Natural killer cell treated with Interleukin-12 subunit alpha and Interleukin-12 subunit beta and Interleukin-15 and Interleukin-18, amount 100 ng/mL, for 72 hours (primary cell): Measurements from ENCODE around the gene SFTPA1. TPM values are rescaled to one million over a fixed set of nuclear protein-coding genes. Genes with fewer than 3 reads are reported as not detected.
"Not testable (repeated sequence)": the region's sequence is repeated elsewhere in the genome, so short reads cannot be mapped to it uniquely, and the experiment has no call there.

Experiments used
- ATAC-seq, 2 donors: fragments of 150-1000 bp; cut with Tn5 transposase in 1 of 2; sonication (Bioruptor Pico), chemical (Tn5 transposase) in 1 of 2; 2 replicates each; pipeline ENCODE4 v1.10.0; 2021
- DNase-seq: peaks from one replicate; pipeline ENCODE4 v3.0.0; 2022; ENCODE audit warnings: low spot score
- H3K27ac Mint-ChIP-seq, 2 donors: 1 replicate in 1 of 2; 2 replicates in 1 of 2; pipeline ENCODE4 v1.8.0; 2022; ENCODE audit warnings: mixed read lengths in 2 of 2, mild to moderate bottlenecking in 1 of 2, moderate library complexity in 1 of 2
- H3K27me3 Mint-ChIP-seq, 2 donors: 1 replicate in 1 of 2; 2 replicates in 1 of 2; pipeline ENCODE4 v1.8.0; 2022; ENCODE audit warnings: mixed read lengths in 2 of 2
- H3K36me3 Mint-ChIP-seq: one replicate; pipeline ENCODE4 v1.8.0; 2022; ENCODE audit warnings: mixed read lengths
- H3K4me1 Mint-ChIP-seq, 2 donors: 1 replicate in 1 of 2; 2 replicates in 1 of 2; pipeline ENCODE4 v1.8.0; 2022; ENCODE audit warnings: low read depth in 2 of 2, mixed read lengths in 2 of 2, mild to moderate bottlenecking in 1 of 2
- H3K4me3 Mint-ChIP-seq: one replicate; pipeline ENCODE4 v1.8.0; 2022; ENCODE audit warnings: mixed read lengths
- H3K9me3 Mint-ChIP-seq: 2 replicates; pipeline ENCODE4 v1.8.0; 2022; ENCODE audit warnings: mixed read lengths
- total RNA-seq, 2 donors: library from RNA; stranded (reverse); gene quantifications; one replicate each; pipeline ENCODE4 v1.2.3, GENCODE V29; 2022

The SFTPA1 gene
- total RNA-seq, result not detected

DNA sequence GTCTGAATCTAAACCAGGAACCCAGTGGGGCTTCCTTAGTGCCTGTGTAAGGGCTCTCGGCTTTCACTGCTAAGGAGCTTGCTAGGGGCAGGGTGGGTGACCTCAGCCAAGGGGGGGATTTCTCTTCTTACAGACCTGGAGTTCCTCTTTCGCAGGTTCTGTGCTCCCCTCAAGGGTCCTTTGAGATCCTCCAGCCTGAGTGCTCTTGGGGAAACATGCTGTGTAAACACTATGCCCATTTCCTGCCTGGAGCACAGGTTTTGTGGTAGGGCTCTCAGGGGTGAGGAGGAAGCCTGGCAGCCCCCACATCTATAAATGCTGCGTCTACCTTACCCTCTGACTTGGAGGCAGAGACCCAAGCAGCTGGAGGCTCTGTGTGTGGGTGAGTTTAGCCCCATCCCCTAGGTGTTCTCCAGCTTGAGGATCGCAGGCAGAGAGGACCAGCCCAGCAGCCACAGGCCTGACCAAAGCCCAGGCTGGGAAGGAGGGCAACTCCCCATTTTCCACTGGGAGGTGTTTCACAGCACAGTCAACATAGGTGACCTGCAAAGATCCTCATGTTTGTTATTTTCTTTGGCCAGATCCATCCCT, at the start of gene SFTPA1:
Gene SFTPA1, plus strand, starts transcription at position 339 of the 591 bp plus-strand sequence. CDS start 887 bp downstream, outside the sequence.
- Mint-ChIP-seq H3K9me3 (no peaks in the 10 kb centered on the region), H3K27ac (no peak within 1 kb of the TSS), H3K27me3 (peaks cover 6 to 14% of the 10 kb centered on the region in 2 donors), H3K4me1 (no peaks in the 10 kb centered on the region), H3K36me3 (no peaks in the 10 kb centered on the region), H3K4me3 (no peak within 1 kb of the TSS)
- ATAC-seq (no peak), DNase-seq (no peak)

GRCh38 chr10:79561257-79561656, 49.5 kb upstream of the SFTPA1 start:
- Mint-ChIP-seq H3K9me3 (no peaks in the 10 kb centered on the region), H3K36me3 (no peaks in the 10 kb centered on the region)

DNA sequence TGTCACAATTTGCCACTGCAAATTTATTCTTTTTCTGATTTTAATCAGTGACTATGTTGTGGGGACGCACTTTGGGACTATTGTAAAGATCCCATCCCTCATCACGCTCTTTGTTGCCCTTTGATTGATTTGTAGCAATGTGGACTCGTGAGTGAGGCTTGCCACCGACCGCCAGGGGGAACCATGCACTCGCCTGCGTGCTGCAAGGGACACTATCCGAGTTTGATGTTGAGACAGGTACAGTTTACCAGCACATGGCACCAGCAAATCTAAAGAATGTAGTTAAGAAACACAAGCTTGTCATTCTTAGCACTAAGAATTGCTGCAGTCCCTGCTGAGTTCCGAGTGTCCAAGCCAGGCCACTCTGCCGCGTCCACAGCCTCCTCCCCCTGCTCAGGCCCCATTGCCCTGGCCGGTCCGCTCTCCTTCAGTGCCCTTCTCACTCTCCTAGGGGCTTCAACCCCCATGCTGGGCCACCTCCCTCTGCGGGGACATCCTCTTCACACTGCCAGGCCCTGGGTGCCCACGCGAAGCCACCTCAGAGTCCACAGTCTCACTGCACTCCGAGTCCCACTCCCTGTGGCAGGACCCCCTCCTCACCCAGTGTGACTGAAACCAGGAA, 48.5 kb upstream of the SFTPA1 start:
- DNase-seq, result peak; percentile 71

More at GRCh38 chr10:79561257-79561656, 49.5 kb upstream of the SFTPA1 start:
- no peak for ATAC-seq
- no peak for DNase-seq
- Mint-ChIP-seq H3K27ac (no peak overlapping the region), H3K4me1 (peaks cover 6 to 8% of the 10 kb centered on the region in 2 donors), H3K27me3 (peaks cover 10 to 19% of the 10 kb centered on the region in 2 donors), H3K4me3 (no peak overlapping the region)

GRCh38 chr10:79563426-79563825, 47.3 kb upstream of the SFTPA1 start:
- H3K4me3 Mint-ChIP-seq, result no peak overlapping the region
- ATAC-seq, result no peak
- no peaks in the 10 kb centered on the region for H3K9me3 Mint-ChIP-seq
- H3K4me1 Mint-ChIP-seq, result peaks cover 6 to 8% of the 10 kb centered on the region in 2 donors
- H3K27ac Mint-ChIP-seq, result no peak overlapping the region
- no peaks in the 10 kb centered on the region for H3K36me3 Mint-ChIP-seq
- no peak for DNase-seq
- H3K27me3 Mint-ChIP-seq, result peaks cover 29 to 31% of the 10 kb centered on the region in 2 donors

More for the DNA sequence above, 48.5 kb upstream of the SFTPA1 start:
- no peak overlapping the region for H3K4me3 Mint-ChIP-seq
- no peak overlapping the region for H3K27ac Mint-ChIP-seq
- H3K27me3 Mint-ChIP-seq, result peaks cover 17 to 24% of the 10 kb centered on the region in 2 donors
- peaks cover 6 to 8% of the 10 kb centered on the region in 2 donors for H3K4me1 Mint-ChIP-seq
- H3K9me3 Mint-ChIP-seq, result no peaks in the 10 kb centered on the region
- no peaks in the 10 kb centered on the region for H3K36me3 Mint-ChIP-seq
- peak in 1 of 2 donors; percentile 54 for ATAC-seq

DNA sequence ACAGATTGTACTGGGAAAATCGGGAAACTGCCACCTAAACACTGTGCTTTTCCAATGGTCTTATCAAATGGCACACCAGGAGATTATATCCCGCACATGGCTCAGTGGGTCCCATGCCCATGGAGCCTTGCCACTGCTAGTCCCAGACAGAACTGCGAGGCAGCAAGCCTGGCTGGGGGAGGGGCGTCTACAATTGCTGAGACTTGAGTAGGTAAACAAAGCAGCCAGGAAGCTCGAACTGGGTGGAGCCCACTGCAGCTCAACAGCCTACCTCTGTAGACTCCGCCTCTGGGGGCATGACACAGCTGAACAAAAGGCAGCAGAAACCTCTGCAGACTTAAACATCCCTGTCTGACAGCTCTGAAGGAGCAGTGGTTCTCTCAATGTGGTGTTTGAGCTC, 40.1 kb upstream of the SFTPA1 start:
- peaks cover 45 to 66% of the 10 kb centered on the region in 2 donors for H3K27me3 Mint-ChIP-seq

DNA sequence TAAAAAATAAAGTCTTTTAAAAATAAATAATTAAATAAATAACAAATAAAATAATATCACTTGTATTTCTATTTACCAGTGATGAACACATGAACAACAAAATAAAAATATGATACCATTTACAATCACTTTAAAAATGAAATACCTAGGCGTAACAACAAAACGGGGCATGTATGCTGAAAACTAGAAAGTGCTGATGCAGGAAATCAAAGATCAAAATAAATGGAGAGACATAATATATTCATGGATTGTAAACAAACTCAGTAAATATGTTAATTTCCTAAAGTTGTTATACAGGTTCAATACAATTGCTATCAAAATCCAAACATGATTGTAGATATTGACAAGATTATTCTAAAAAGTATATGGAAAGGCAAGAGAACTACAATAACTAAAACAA, 31.4 kb upstream of the SFTPA1 start:
- Mint-ChIP-seq H3K4me1 (no peaks in the 10 kb centered on the region), H3K27ac (no peak overlapping the region), H3K27me3 (peaks cover 12 to 38% of the 10 kb centered on the region in 2 donors), H3K36me3 (no peaks in the 10 kb centered on the region), H3K9me3 (no peaks in the 10 kb centered on the region), H3K4me3 (no peak overlapping the region)
- DNase-seq (no peak), ATAC-seq (no peak)

More for the DNA sequence above, 40.1 kb upstream of the SFTPA1 start:
- DNase-seq, H3K9me3 Mint-ChIP-seq, H3K27ac Mint-ChIP-seq, H3K36me3 Mint-ChIP-seq, ATAC-seq, H3K4me1 Mint-ChIP-seq, H3K4me3 Mint-ChIP-seq: not testable (repeated sequence)

GRCh38 chr10:79581044-79581443, 29.7 kb upstream of the SFTPA1 start:
- H3K4me3 Mint-ChIP-seq, result no peak overlapping the region
- H3K4me1 Mint-ChIP-seq, result no peaks in the 10 kb centered on the region
- H3K36me3 Mint-ChIP-seq, result no peaks in the 10 kb centered on the region
- H3K9me3 Mint-ChIP-seq, result no peaks in the 10 kb centered on the region
- DNase-seq (no peak), ATAC-seq (no peak)
- no peak overlapping the region for H3K27ac Mint-ChIP-seq
- H3K27me3 Mint-ChIP-seq, result peaks cover 12 to 49% of the 10 kb centered on the region in 2 donors

DNA sequence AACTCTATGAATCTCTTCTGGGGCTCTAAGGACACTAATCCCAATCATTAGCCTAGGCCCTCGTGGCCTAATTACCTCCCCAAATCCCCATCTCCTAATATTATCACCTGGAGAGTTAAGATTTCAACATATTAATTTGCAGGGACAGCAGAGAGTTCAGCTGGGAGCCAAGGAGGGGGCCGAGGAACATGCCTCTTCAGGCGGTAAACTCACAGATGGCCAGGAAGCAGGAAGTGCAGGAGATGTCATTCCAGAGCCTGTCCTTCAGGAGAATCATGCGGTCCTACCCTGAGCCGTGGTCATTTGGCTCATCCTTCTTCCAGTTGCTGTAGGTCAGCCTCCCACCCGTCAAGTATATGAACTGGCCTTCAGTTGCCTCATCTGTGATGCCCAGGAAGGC, 28.6 kb upstream of the SFTPA1 start:
- H3K4me1 Mint-ChIP-seq, result no peaks in the 10 kb centered on the region
- DNase-seq (no peak), ATAC-seq (no peak)
- peaks cover 12 to 51% of the 10 kb centered on the region in 2 donors for H3K27me3 Mint-ChIP-seq
- no peak overlapping the region for H3K27ac Mint-ChIP-seq
- no peaks in the 10 kb centered on the region for H3K36me3 Mint-ChIP-seq
- no peaks in the 10 kb centered on the region for H3K9me3 Mint-ChIP-seq
- no peak overlapping the region for H3K4me3 Mint-ChIP-seq

DNA sequence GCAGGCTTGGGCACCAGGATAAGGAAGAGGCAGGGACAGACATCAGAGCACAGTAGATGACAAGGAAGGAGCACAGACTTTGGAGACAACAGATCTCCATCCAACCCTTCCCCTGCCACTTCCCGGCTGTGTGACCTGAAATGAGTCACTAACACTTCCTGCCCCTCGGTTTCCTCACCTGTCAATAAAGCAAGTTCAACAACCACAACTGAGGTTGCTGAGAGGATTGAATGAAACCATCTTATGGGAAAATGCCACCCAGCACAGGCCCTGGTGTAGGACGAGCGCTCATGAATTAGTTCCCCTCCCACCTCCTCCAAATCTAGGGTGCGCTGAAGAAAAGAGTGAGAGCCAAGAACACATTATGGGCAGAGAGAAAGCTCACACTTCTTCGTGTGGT, 27.8 kb upstream of the SFTPA1 start:
- peak; percentile 53 to 55 for ATAC-seq
- not testable (repeated sequence) for H3K36me3 Mint-ChIP-seq, H3K9me3 Mint-ChIP-seq, H3K27ac Mint-ChIP-seq, DNase-seq, H3K4me1 Mint-ChIP-seq, H3K4me3 Mint-ChIP-seq
- peaks cover 8 to 42% of the 10 kb centered on the region in 2 donors for H3K27me3 Mint-ChIP-seq

GRCh38 chr10:79583488-79584024, 27.2 kb upstream of the SFTPA1 start:
- Mint-ChIP-seq H3K36me3 (no peaks in the 10 kb centered on the region), H3K4me3 (no peak overlapping the region), H3K27ac (no peak overlapping the region), H3K27me3 (peaks cover 8 to 38% of the 10 kb centered on the region in 2 donors), H3K9me3 (no peaks in the 10 kb centered on the region), H3K4me1 (no peaks in the 10 kb centered on the region)
- ATAC-seq (no peak), DNase-seq (no peak)

DNA sequence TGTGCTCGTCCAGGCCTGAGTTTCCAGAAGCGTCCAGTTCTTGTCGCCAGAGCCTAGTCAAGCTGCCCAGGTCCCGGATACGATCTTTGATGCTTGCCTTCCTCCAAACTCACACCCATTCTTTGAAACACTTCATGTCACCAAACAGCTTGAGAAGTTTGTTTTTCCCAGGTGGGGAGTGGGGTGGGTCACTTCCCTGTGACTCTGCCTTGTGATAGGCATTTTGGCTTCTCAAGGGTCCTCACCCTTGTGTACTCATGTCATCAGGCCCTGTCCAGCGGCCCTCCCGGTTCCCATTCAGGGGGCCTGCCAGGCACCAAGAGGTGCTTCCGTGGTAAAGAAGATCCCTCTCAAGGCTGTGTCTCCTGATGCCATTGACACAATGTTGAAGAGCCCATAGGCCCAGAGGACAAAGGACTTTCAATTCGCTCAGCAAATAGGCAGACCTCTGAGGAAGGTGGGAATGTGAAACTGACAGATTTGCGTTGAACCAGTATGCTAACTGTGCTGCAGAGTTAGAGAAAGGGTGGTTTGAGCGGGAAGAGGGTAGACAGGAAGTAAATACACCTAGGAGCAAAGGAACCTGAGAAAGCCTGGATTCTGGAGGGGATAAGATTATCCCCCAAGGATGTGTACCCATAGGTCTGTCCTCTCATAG, 24.7 kb upstream of the SFTPA1 start:
- H3K27me3 Mint-ChIP-seq, result peaks cover 4 to 45% of the 10 kb centered on the region in 2 donors

GRCh38 chr10:79586933-79587332, 23.8 kb upstream of the SFTPA1 start:
- Mint-ChIP-seq H3K4me1 (no peaks in the 10 kb centered on the region), H3K27ac (no peak overlapping the region)
- ATAC-seq, result no peak

More for the DNA sequence above, 24.7 kb upstream of the SFTPA1 start:
- Mint-ChIP-seq H3K4me1 (no peaks in the 10 kb centered on the region), H3K27ac (no peak overlapping the region), H3K9me3 (no peaks in the 10 kb centered on the region), H3K36me3 (no peaks in the 10 kb centered on the region), H3K4me3 (no peak overlapping the region)
- no peak for ATAC-seq
- DNase-seq, result no peak

DNA sequence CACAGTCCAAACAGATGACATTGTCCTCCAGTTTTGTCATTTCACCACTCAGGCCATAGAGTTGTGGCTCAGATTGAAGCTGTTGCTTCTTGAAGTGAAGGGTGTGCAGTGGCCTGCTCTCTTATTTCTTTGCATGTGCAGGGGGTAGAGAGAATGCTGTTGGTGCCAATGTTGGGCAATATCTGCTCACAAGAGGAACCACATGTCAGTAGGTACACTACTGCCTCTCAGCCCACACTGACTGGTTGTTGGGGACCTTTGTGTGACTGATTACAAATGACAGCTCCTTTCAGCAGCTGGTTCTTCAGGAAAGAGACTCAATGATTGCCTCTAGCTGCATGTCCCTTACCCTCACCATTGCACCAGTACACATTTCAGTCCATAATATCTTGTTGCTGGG, 21.9 kb upstream of the SFTPA1 start:
- Mint-ChIP-seq H3K4me3 (no peak overlapping the region), H3K27ac (no peak overlapping the region), H3K27me3 (peaks cover 6 to 43% of the 10 kb centered on the region in 2 donors), H3K36me3 (no peaks in the 10 kb centered on the region), H3K4me1 (no peaks in the 10 kb centered on the region), H3K9me3 (no peaks in the 10 kb centered on the region)
- ATAC-seq (no peak), DNase-seq (no peak)

More at GRCh38 chr10:79586933-79587332, 23.8 kb upstream of the SFTPA1 start:
- Mint-ChIP-seq H3K4me3 (no peak overlapping the region), H3K9me3 (no peaks in the 10 kb centered on the region), H3K27me3 (peaks cover 4 to 43% of the 10 kb centered on the region in 2 donors), H3K36me3 (no peaks in the 10 kb centered on the region)
- DNase-seq, result no peak

GRCh38 chr10:79593377-79593776, 17.4 kb upstream of the SFTPA1 start:
- ATAC-seq (no peak), DNase-seq (no peak)
- Mint-ChIP-seq H3K4me3 (no peak overlapping the region), H3K36me3 (peaks cover 12% of the 10 kb centered on the region), H3K27ac (no peak overlapping the region), H3K4me1 (no peaks in the 10 kb centered on the region), H3K27me3 (peaks cover 31 to 52% of the 10 kb centered on the region in 2 donors), H3K9me3 (peaks cover 9% of the 10 kb centered on the region)
